NCI-H2107 (cell line): ENCODE results near the gene HAPLN1.

Experiments used
- DNase-seq: peaks from one replicate; lab custom pipeline; 2025; lab: John Stamatoyannopoulos, UW

Gene HAPLN1

DNA sequence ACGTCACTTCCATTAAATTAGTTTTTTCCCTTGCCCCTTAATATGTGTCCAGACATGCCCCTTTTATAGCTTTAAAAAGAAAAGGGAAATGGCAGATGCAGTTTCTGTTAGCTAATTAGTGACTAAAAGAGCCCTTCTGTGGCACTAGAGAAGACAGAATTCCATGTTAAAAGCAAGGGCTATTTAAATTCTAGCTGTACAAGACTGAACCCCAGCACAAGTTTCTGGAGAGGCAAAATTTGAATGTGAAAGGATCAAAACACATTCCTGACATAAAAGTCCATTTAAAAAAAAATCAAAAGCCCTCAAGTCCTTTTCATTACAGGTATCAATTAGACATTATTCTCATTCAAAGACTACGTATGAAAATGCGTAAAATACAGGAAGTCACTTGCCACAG lies 78.7 kb downstream of the HAPLN1 start:
- DNase-seq, result no peak

DNA sequence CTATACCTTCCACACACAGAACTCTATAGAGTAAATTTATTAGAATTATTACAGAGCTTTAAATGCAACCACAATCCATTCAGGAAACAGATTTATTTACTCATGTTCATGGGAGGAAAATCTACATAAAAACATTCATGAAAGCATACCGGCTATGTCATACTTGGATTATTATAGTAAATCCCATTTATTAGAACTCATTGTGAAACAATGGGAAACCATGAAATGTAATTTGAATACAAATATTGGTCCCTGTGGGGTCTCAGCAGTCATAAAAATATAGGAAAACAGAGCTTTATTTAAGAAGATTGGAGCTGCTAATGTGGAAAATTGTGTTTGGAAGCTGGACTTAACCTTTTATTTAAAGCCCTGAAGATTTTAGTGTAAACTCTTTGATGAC lies 80.7 kb downstream of the HAPLN1 start:
- no peak for DNase-seq

DNA sequence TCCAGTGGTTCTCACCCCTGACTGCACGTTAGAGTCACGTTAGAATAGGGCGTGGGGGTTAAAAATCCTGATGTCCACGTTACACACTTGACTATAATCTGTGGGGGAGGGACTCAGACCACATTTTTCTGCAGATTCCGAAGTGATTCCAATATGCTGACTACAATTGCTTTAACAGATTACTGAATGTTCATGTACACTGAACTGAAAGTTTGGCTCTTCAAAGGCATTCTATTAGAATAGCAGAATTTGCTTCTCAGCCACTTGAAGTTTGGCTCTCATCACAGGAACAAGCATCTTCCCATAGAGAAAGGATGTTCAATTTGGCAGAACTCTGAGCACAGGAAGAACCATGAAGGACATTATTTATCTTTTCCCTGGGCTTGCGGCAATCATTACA lies 84.5 kb downstream of the HAPLN1 start:
- no peak for DNase-seq

DNA sequence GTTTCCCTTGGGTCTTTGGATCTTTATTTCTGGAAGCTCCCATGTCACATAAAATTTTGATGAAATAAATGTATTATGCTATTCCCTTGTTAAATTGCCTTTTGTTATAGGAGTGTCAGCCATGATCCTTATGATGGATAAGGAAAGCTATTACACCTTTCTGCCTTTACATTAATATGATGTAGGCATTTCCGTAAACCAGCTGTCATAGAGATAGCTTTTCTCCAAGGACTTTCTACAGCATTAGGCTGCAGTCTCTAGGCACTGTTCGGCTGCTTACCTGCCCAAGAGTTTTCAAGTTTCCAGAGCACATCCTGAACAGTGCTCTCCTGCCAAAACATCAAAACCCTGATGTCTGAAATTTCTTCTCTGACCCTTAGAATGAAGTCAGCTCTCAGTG lies 87.4 kb downstream of the HAPLN1 start:
- no peak for DNase-seq

DNA sequence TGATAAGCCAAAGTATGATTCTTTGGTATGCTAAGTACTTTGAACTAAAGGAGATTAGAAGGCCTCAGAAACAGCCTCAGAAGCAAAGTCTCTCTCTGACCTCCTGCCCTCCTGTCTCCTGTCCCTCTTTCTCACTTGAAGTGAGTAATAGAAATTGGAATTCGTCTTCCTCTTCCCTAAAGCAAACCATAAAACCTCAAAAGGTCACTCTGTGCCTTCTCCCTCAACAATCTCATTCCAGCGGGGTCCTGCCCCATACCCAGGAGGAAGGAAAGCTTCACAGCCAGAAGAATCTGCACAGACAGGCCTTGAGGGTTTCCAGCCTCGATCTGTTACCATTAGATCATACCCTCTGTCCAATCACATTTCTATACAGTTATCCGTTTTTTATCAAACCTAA lies 87.8 kb downstream of the HAPLN1 start:
- DNase-seq, result no peak

DNA sequence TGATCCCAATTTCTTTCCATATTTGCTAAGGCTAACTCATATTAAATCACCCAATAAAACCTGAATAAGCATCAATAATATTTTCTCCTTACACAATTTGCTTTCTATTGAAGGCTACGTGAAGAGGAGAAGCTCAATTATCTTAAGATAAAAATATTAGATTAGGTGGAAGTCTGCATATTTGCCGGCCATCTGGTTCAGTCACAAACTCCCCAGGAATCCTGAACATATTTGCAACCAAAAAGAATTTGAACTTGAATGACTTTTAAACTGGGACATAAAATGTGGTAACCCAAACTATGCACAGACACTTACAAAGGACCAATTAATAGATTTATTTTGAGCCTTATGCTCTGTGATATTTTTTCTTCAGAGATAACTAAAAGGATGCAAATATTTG lies 92.3 kb downstream of the HAPLN1 start:
- no peak for DNase-seq

DNA sequence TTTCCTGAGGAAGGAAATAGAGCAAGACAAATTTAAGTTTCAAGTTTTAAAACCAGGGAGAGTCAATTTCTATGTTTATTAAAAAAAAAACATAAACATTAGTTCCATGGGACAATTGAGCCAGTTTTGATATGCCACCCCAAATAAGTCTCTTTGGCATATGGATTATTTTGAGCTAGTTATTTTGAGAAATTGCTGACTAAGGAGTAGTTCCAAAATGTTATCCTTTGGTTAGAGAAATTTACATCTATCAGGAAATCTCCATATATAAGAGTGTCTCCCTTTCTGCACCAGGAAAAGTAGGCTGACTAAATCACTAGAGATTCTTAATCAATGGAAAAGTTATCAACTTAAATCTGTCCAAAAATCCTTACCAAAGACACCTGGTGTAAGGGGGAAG lies 105.8 kb downstream of the HAPLN1 start:
- DNase-seq, result no peak

DNA sequence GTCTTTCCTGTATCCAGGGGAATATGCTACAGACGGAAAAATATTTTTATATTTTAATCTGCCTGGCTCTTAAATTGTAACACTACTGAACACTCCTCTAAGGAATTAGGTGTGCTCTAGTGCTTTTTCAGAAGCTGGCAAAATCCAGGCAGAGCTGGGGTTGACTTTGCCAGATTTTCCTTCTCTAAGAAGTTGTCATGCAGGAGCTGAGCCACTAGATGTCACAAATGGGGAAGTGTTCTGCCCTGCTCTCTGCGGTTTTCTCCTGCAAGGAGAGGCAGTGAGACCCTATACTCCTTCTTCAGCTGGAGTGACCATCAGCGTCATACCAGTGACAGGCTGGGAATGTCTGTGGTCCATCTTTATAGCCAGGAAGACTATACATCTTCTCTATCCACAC lies 112.5 kb downstream of the HAPLN1 start:
- DNase-seq, result no peak

DNA sequence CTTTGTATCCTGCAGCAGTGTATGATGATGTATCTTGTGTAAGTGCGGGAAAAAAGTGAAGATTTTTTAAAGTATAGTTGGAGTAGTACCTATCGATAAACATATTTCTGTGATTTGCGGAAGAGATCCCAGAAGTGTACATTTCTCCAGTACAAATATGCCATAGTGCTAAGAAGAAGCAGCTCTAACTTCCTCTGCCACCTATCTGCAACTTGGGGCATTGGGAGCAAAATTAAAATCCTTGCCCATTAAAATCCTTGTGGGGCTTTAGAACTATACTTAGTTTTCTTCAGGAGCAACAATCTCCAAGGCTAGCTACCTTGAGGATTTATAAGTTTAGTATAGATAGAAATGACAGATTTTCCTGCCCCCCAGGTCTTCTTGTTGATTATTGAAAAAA lies 125.4 kb downstream of the HAPLN1 start:
- no peak for DNase-seq

DNA sequence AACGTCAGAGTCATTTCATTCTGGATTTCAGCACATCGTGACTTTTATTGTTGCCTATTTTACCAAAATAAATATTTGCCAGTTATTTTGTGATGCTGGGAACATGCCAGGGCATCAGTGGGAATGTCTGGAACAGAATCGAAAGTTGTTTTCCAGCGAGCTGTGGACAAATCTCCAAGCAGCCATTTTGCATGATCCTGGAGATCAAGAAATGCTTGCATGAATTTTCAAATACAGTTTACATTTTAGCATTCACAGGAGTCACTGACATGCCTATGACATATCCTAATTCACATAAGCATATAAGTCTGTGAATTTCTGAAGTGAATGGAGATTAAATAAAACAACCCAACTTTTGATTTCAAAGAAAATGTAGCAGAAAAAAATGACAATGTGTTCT lies 129.7 kb downstream of the HAPLN1 start:
- no peak for DNase-seq

DNA sequence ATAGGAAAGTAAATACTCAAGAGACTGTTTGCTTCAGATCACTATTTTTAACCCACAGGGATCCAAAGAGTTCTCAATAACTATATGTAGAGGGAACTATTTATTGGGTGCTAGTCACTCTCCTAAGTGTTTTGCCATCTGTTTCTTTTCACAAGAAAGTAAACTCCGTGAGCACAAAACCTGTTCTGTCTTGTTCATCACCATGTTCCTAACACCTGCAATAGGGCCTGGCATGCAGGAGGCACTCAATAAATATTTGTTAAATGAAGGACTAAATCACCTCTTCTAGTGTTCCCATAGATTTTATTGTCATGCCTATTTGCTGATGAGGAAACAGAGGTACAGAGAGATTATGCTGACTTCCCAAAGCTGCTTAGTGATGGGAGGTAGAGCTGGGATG lies 130.9 kb downstream of the HAPLN1 start:
- no peak for DNase-seq
